ENCODE data around the gene AGXT2. TPM values are rescaled to one million over a fixed set of nuclear protein-coding genes. Genes with fewer than 3 reads are reported as not detected.

The AGXT2 gene
- total and polyA plus RNA-seq, 9 of the 15 experiments (the other 6 are each of a cell fraction or from before 2014, with no cell fraction given), result not detected

DNA sequence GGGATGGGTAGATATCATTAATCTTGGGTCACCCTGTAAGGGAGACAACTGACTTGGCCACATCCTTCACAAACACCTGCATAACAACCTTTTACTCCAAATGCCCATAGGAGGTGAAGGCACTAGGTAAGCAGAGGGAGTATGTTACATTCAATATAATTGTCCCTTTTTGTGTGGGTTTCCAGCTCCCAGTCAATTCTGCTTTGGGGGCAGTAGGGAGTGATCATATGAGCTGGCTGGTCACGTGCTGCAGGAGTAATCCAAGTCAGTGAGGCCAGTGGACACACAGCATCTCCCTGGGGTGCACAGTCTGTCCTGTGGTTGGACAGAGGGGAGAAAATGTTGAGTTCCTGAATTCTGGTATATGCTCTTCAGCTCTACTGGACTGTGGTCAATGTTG, 1.2 kb upstream of the AGXT2 start (continued):
- no peak for TF ChIP-seq MAFG (tag; conservative IDR thresholded peaks at IDR 0.05)

DNA sequence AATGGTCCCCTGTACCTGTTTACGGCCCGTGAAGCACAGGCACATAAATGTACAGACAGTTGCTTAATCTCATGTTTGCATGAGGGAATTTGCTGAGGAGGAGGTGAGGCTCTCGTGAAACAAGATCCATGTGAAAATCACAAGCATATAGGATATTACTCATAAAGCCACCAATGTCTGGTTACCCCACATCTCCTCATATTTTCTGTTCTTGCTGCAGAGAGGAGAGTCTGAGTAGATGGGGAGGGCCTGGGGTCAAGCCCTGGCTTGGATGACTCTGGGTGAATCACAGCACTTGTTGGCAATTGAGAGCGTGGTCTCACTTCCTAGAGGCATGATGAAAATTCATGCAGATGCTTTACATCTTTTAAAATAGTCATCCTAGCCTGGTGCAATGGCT, 975 bp downstream of the AGXT2 start:
- no peak overlapping the region for H3K9ac ChIP-seq (ENCODE audit: insufficient read depth in 1 of 2, low read depth in 2 of 2, low read length in 2 of 2)
- H3K79me2 ChIP-seq (ENCODE audit: control insufficient read depth, insufficient read depth, low read length), result no peaks in the 10 kb centered on the region
- peaks cover 11 to 27% of the 10 kb centered on the region in 2 experiments; a peak in 4 of 5 replicates for H3K27me3 ChIP-seq (ENCODE audit: control insufficient read depth in 2 of 2, insufficient read depth in 2 of 2, low read length in 2 of 2)
- FAIRE-seq (no peak), ATAC-seq (no peak), DNase-seq (ENCODE audit: extremely low read depth in 1 of 4, low spot score in 3 of 4) (no peak)
- 2% methylated on average over 4 of the region's 4 CpGs for WGBS (ENCODE audit: insufficient coverage, low coverage, missing lambda C conversion rate)
- intact Hi-C loops (cut with micrococcal nuclease), result no loop called here
- POLR2A ChIA-PET, result no interaction called here
- H3K27ac ChIP-seq (ENCODE audit: extremely low read depth, low read depth, low read length), result no peak overlapping the region
- no peaks in the 10 kb centered on the region for H3K36me3 ChIP-seq (ENCODE audit: control insufficient read depth, insufficient read depth, low read length)
- CTCF ChIA-PET (ENCODE audit: low intra/inter-chr PET ratio), result no interaction called here
- H4K20me1 ChIP-seq (replicated peaks; ENCODE audit: control insufficient read depth, insufficient read depth, low read length), result no peaks in the 10 kb centered on the region
- H3K9me3 ChIP-seq (replicated peaks; ENCODE audit: control insufficient read depth, insufficient read depth, low read depth, low read length), result no peaks in the 10 kb centered on the region
- H3K4me2 ChIP-seq (ENCODE audit: insufficient read depth, low read length), result no peak overlapping the region
- BruUV-seq (replicated peaks), result no TSS peak
- no peaks in the 10 kb centered on the region for H3K4me1 ChIP-seq (replicated peaks in 1 of 2; ENCODE audit: control insufficient read depth in 2 of 2, insufficient read depth in 2 of 2, low read length in 2 of 2)
- H3K4me3 ChIP-seq, result no peak overlapping the region
- in situ Hi-C loops (cut with MboI), result no loop called here
- no peak overlapping the region for H2AFZ ChIP-seq (ENCODE audit: low read depth, low read length)
- no peaks in the 10 kb centered on the region for H3K9me1 ChIP-seq (ENCODE audit: control insufficient read depth, insufficient read depth, low read length)
- no peak for TF ChIP-seq HNRNPLL (IDR thresholded peaks at IDR 0.05; ENCODE audit: low read depth, low read length, poor library complexity, severe bottlenecking)
- TF ChIP-seq, protein P1, sequence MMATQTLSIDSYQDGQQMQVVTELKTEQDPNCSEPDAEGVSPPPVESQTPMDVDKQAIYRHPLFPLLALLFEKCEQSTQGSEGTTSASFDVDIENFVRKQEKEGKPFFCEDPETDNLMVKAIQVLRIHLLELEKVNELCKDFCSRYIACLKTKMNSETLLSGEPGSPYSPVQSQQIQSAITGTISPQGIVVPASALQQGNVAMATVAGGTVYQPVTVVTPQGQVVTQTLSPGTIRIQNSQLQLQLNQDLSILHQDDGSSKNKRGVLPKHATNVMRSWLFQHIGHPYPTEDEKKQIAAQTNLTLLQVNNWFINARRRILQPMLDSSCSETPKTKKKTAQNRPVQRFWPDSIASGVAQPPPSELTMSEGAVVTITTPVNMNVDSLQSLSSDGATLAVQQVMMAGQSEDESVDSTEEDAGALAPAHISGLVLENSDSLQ (IDR thresholded peaks at IDR 0.05), result no peak
- TF ChIP-seq SRSF3 (IDR thresholded peaks at IDR 0.05; ENCODE audit: insufficient read depth, low read length), result no peak
- TF ChIP-seq ZNF12 (CRISPR knock-in tag; IDR thresholded peaks at IDR 0.05), result no peak
- TF ChIP-seq, protein P2, sequence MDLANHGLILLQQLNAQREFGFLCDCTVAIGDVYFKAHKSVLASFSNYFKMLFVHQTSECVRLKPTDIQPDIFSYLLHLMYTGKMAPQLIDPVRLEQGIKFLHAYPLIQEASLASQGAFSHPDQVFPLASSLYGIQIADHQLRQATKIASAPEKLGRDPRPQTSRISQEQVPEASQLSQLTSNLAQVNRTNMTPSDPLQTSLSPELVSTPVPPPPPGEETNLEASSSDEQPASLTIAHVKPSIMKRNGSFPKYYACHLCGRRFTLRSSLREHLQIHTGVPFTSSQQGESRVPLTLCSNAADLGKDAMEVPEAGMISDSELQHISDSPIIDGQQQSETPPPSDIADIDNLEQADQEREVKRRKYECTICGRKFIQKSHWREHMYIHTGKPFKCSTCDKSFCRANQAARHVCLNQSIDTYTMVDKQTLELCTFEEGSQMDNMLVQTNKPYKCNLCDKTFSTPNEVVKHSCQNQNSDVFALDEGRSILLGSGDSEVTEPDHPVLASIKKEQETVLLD (IDR thresholded peaks at IDR 0.05), result no peak
- TF ChIP-seq ZNF830 (CRISPR knock-in tag; IDR thresholded peaks at IDR 0.05), result no peak
- TF ChIP-seq SPI1 (IDR thresholded peaks at IDR 0.05; ENCODE audit: borderline replicate concordance, low read depth, low read length), result no peak
- TF ChIP-seq, protein P3, sequence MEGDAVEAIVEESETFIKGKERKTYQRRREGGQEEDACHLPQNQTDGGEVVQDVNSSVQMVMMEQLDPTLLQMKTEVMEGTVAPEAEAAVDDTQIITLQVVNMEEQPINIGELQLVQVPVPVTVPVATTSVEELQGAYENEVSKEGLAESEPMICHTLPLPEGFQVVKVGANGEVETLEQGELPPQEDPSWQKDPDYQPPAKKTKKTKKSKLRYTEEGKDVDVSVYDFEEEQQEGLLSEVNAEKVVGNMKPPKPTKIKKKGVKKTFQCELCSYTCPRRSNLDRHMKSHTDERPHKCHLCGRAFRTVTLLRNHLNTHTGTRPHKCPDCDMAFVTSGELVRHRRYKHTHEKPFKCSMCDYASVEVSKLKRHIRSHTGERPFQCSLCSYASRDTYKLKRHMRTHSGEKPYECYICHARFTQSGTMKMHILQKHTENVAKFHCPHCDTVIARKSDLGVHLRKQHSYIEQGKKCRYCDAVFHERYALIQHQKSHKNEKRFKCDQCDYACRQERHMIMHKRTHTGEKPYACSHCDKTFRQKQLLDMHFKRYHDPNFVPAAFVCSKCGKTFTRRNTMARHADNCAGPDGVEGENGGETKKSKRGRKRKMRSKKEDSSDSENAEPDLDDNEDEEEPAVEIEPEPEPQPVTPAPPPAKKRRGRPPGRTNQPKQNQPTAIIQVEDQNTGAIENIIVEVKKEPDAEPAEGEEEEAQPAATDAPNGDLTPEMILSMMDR (IDR thresholded peaks at IDR 0.05 in 2 of 3, conservative IDR thresholded peaks at IDR 0.05 in 1 of 3; ENCODE audit: insufficient read depth in 2 of 3, low read depth in 1 of 3, low read length in 3 of 3), result no peak
- TF ChIP-seq POLR3A (IDR thresholded peaks at IDR 0.05; ENCODE audit: borderline replicate concordance, extremely low read depth, insufficient read depth, insufficient read length), result no peak
- TF ChIP-seq, protein P4, sequence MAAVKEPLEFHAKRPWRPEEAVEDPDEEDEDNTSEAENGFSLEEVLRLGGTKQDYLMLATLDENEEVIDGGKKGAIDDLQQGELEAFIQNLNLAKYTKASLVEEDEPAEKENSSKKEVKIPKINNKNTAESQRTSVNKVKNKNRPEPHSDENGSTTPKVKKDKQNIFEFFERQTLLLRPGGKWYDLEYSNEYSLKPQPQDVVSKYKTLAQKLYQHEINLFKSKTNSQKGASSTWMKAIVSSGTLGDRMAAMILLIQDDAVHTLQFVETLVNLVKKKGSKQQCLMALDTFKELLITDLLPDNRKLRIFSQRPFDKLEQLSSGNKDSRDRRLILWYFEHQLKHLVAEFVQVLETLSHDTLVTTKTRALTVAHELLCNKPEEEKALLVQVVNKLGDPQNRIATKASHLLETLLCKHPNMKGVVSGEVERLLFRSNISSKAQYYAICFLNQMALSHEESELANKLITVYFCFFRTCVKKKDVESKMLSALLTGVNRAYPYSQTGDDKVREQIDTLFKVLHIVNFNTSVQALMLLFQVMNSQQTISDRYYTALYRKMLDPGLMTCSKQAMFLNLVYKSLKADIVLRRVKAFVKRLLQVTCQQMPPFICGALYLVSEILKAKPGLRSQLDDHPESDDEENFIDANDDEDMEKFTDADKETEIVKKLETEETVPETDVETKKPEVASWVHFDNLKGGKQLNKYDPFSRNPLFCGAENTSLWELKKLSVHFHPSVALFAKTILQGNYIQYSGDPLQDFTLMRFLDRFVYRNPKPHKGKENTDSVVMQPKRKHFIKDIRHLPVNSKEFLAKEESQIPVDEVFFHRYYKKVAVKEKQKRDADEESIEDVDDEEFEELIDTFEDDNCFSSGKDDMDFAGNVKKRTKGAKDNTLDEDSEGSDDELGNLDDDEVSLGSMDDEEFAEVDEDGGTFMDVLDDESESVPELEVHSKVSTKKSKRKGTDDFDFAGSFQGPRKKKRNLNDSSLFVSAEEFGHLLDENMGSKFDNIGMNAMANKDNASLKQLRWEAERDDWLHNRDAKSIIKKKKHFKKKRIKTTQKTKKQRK (IDR thresholded peaks at IDR 0.05; ENCODE audit: borderline replicate concordance, low read depth, low read length), result no peak
- no peak for TF ChIP-seq FOXM1 (IDR thresholded peaks at IDR 0.05; ENCODE audit: low read depth)
- TF ChIP-seq FOXM1 (CRISPR knock-in tag; IDR thresholded peaks at IDR 0.05; ENCODE audit: low read depth), result no peak
- TF ChIP-seq ZNF274 (IDR thresholded peaks at IDR 0.05; ENCODE audit: borderline replicate concordance, low read depth, low read length), result no peak

All from K562 (cell line).